Measurements from ENCODE around the gene CENPT. TPM values are rescaled to one million over a fixed set of nuclear protein-coding genes. Genes with fewer than 3 reads are reported as not detected.

The CENPT gene
- total RNA-seq, 4 donors from 2014 or later: 140 to 311 (median 201) TPM

DNA sequence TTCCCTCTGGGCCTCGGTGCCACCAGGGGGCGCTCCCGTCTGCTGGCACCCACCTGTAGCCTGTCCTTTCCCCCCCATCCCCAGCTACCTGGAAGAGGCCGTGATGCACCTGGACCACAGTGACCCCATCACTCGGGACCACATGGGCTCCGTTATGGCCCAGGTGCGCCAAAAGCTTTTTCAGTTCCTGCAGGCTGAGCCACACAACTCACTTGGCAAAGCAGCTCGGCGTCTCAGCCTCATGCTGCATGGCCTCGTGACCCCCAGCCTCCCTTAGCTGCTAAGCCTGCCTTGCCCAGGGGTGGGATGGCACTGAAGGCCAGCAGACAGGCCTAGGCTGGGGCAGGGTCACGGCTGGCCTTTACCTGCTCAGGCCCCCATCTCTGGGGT, 36.4 kb upstream of the CENPT start:
- DNase-seq (ENCODE audit: low spot score in 2 of 2): peak in 1 of 2 donors; percentile 80
- Histone ChIP-seq H3K27ac (no peak overlapping the region), H3K9me3 (no peaks in the 10 kb centered on the region), H3K4me3 (no peak overlapping the region), H3K27me3 (no peaks in the 10 kb centered on the region), H3K36me3 (peaks cover 69% of the 10 kb centered on the region), H3K4me1 (peaks cover 16% of the 10 kb centered on the region)
- 41% methylated on average over 7 of the region's 11 CpGs for WGBS
- peak; percentile 43 to 86 for TF ChIP-seq CTCF (IDR thresholded peaks at IDR 0.05)
- no peak for TF ChIP-seq POLR2A (IDR thresholded peaks at IDR 0.05)
- no peak for TF ChIP-seq POLR2AphosphoS5 (IDR thresholded peaks at IDR 0.05)
- TF ChIP-seq EP300 (IDR thresholded peaks at IDR 0.05): no peak

DNA sequence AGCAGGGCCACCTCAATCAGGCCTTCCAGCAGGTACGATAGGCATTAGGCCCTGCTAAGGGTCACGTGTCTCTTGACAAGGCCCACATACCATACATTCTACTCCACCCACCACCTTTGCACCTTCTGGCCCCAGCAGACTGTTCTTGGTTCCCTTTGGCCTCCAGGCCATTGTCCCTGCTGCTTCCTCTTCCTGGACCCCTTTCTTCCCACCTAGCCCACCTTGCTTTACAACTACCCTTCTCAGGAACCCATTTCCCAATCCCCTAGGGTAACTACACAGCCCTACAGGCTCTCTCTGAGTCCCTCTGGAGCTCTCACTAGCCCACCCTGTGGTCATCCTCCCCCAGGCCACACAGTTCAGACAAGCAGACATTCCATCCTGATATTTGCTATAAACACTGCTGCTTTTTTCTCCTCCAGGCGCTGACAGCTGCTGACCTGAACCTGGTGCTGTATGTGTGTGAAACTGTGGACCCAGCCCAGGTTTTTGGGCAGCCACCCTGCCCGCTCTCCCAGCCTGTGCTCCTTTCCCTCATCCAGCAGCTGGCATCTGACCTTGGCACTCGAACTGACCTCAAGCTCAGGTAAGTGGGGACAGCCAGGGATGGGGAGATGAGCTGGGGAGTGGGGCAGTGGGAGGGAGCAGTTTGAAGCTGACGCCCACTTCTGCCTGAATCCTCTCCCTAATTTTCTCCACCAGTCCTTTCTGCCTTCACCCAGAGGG, 35.8 kb upstream of the CENPT start:
- H3K9me3 ChIP-seq: no peaks in the 10 kb centered on the region
- no peak overlapping the region for H3K27ac ChIP-seq
- no peak overlapping the region for H3K4me3 ChIP-seq
- WGBS: 84% methylated on average over 6 of the region's 6 CpGs
- TF ChIP-seq CTCF (IDR thresholded peaks at IDR 0.05): no peak
- TF ChIP-seq EP300 (IDR thresholded peaks at IDR 0.05): no peak
- TF ChIP-seq POLR2A (IDR thresholded peaks at IDR 0.05): no peak
- TF ChIP-seq POLR2AphosphoS5 (IDR thresholded peaks at IDR 0.05): no peak
- H3K27me3 ChIP-seq: no peaks in the 10 kb centered on the region
- H3K4me1 ChIP-seq: peaks cover 16% of the 10 kb centered on the region
- H3K36me3 ChIP-seq: peaks cover 75% of the 10 kb centered on the region
- no peak for DNase-seq (ENCODE audit: low spot score in 2 of 2)

- Histone ChIP-seq H3K4me3 (no peak overlapping the region), H3K36me3 (peaks cover 82% of the 10 kb centered on the region), H3K27ac (no peak overlapping the region), H3K27me3 (no peaks in the 10 kb centered on the region), H3K9me3 (no peaks in the 10 kb centered on the region), H3K4me1 (peaks cover 16% of the 10 kb centered on the region)
- TF ChIP-seq CTCF (IDR thresholded peaks at IDR 0.05) (no peak), POLR2A (IDR thresholded peaks at IDR 0.05) (no peak), EP300 (IDR thresholded peaks at IDR 0.05) (no peak)
- DNase-seq (ENCODE audit: low spot score in 2 of 2): no peak
- 78% methylated on average over 16 of the region's 18 CpGs for WGBS
Measured at GRCh38 chr16:67882374-67883145, 35.1 kb upstream of the CENPT start.

- TF ChIP-seq CTCF (IDR thresholded peaks at IDR 0.05) (no peak), POLR2AphosphoS5 (IDR thresholded peaks at IDR 0.05) (no peak), EP300 (IDR thresholded peaks at IDR 0.05) (no peak), POLR2A (IDR thresholded peaks at IDR 0.05) (no peak)
- DNase-seq (ENCODE audit: low spot score in 2 of 2): no peak
- no peak overlapping the region for H3K4me3 ChIP-seq
- peaks cover 87% of the 10 kb centered on the region for H3K36me3 ChIP-seq
- no peaks in the 10 kb centered on the region for H3K27me3 ChIP-seq
- H3K27ac ChIP-seq: no peak overlapping the region
- no peaks in the 10 kb centered on the region for H3K9me3 ChIP-seq
- WGBS: 94% methylated on average over 21 of the region's 21 CpGs
- peaks cover 16% of the 10 kb centered on the region for H3K4me1 ChIP-seq
Measured at GRCh38 chr16:67881621-67882161, 34.2 kb upstream of the CENPT start.

- Histone ChIP-seq H3K27me3 (no peaks in the 10 kb centered on the region), H3K9me3 (no peaks in the 10 kb centered on the region), H3K27ac (no peak overlapping the region), H3K36me3 (peaks cover 80% of the 10 kb centered on the region), H3K4me1 (peaks cover 22% of the 10 kb centered on the region), H3K4me3 (no peak overlapping the region)
- TF ChIP-seq POLR2A (IDR thresholded peaks at IDR 0.05): no peak
- TF ChIP-seq CTCF (IDR thresholded peaks at IDR 0.05): no peak
- no peak for TF ChIP-seq POLR2AphosphoS5 (IDR thresholded peaks at IDR 0.05)
- no peak for TF ChIP-seq EP300 (IDR thresholded peaks at IDR 0.05)
- no peak for DNase-seq (ENCODE audit: low spot score in 2 of 2)
- 88% methylated on average over 11 of the region's 13 CpGs for WGBS
Measured at GRCh38 chr16:67880584-67880983, 33.1 kb upstream of the CENPT start.
